GM10248 (cell line): ENCODE measurements around the gene HOXA6.

ENCODE experiments used
- CTCF ChIA-PET: fragments of 300-600 bp; sonication (Branson Sonifier 250); formaldehyde crosslinking; extraction: SDS; loops from one replicate; lab custom pipeline; 2021; ENCODE audit warnings: antibody characterized with exemption; lab: Yijun Ruan, JAX
- POLR2A ChIA-PET: fragments of 350-650 bp; sonication (Branson Sonifier 250); formaldehyde crosslinking; extraction: SDS; loops from one replicate; lab custom pipeline; 2020; ENCODE audit warnings: antibody characterized with exemption; lab: Yijun Ruan, JAX
- DNase-seq: peaks from one replicate; pipeline ENCODE4 v3.0.0; 2012; ENCODE audit errors: extremely low spot score
- TF ChIP-seq, protein P1 (sequence below): IDR thresholded peaks from 2 replicates; pipeline ENCODE4 v1.5.1; 2012; ENCODE audit warnings: mild to moderate bottlenecking, low read depth; ENCODE audit errors: extremely low read depth, missing control alignments, control extremely low read depth

Gene HOXA6

DNA sequence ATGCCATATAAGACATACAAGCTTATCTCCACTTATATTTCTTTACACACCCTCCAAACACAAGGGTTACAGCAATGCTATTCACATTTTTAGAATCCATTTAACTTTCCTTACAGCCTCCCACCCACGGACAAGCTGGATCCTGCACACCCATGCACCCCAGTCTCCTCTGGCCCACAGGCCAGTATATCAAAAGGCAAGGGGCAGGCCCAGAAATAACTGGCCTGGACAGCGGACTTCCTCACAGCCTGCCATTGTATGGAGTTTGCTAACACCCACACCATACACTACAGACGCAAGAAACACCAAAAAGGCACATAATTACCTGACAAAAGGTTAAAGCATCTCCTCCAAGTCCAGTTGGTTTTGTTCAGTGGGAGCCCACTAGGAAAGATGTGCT is 29.0 kb downstream of the HOXA6 start:
- CTCF ChIA-PET = interaction anchor here (1.3 kb wide), 1 partner anchor 9 kb away, joined by 3 read pairs; no protein-coding TSS in a partner anchor
- TF ChIP-seq, protein P1, sequence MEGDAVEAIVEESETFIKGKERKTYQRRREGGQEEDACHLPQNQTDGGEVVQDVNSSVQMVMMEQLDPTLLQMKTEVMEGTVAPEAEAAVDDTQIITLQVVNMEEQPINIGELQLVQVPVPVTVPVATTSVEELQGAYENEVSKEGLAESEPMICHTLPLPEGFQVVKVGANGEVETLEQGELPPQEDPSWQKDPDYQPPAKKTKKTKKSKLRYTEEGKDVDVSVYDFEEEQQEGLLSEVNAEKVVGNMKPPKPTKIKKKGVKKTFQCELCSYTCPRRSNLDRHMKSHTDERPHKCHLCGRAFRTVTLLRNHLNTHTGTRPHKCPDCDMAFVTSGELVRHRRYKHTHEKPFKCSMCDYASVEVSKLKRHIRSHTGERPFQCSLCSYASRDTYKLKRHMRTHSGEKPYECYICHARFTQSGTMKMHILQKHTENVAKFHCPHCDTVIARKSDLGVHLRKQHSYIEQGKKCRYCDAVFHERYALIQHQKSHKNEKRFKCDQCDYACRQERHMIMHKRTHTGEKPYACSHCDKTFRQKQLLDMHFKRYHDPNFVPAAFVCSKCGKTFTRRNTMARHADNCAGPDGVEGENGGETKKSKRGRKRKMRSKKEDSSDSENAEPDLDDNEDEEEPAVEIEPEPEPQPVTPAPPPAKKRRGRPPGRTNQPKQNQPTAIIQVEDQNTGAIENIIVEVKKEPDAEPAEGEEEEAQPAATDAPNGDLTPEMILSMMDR = no peak
- POLR2A ChIA-PET = no interaction called here
- DNase-seq = no peak

DNA sequence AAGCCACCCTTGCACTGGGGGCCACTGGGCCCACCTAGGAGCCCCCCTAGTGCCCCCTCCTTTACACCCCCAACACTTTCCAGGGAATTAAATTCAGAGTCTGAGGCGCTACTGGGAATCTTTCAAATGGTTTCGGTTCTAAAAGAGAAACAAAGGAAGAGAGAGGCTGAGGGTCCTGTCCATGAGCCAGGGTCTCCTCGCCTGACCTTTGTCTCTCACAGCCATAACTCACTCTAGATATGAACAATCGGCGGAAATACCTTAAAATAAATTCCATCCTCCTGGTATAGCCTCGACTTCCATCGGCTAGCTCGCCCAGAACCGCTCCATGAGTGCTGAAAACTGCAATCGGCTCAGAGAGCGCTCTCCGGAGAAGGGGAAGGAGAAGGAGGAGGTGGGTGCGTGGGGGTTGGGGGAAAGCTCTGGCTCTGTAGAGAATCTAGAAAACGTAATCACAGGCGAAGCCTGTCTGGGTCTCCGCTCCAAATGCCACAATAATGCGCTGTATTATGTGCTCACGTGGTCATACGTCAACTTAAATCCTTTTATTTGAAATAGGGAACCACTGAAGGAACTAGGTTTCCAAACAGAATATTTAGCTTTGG is 29.6 kb downstream of the HOXA6 start:
- ChIA-PET POLR2A (no interaction called here), CTCF (no interaction called here)
- no peak for DNase-seq
- TF ChIP-seq, protein P1 = no peak

DNA sequence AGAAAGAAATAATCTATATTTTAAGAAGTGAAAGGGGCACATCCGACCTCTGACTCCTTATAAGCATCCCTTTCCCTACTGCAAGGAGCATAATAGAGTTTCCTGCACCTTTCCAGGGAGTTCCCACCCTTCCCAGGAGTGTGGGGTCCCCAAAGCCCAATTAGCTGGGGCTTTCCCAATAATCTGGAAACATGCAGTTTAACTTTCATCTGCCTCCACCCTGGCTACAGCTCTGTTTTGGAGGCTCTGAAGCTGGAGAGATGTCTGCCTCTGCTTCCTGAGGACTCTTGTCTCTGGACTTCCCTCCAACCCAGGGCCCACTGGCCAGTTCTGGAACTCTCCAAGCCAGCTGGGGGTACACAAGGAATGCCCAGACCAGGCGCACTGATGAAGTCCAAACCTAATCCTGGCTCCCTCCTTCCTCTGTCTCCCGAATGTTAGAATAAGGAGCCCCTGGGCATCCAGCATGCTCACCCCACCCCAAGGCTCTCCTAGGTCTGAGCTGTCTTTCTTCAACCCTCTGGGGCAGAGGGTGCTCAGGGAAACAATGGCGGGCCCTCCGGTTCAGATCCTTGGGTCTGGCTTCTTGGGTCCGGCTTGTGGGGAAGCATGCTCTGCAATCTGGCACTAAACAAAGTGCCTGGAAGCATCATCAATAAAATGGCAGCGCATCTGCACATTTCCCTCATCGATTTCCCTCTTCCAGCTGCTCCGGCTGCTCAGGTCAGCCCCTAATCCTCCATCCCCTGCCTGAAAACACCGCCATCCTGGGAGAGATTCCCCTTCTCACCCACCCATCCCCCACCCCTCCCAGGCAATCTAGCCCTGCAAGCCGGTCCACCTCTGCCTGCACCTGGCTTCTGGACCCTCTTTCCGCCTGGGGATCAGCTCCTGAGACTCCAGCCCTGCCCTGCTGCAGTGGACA is 30.4 kb downstream of the HOXA6 start:
- CTCF ChIA-PET = no interaction called here
- no peak for DNase-seq
- TF ChIP-seq, protein P1 = no peak
- POLR2A ChIA-PET = no interaction called here

DNA sequence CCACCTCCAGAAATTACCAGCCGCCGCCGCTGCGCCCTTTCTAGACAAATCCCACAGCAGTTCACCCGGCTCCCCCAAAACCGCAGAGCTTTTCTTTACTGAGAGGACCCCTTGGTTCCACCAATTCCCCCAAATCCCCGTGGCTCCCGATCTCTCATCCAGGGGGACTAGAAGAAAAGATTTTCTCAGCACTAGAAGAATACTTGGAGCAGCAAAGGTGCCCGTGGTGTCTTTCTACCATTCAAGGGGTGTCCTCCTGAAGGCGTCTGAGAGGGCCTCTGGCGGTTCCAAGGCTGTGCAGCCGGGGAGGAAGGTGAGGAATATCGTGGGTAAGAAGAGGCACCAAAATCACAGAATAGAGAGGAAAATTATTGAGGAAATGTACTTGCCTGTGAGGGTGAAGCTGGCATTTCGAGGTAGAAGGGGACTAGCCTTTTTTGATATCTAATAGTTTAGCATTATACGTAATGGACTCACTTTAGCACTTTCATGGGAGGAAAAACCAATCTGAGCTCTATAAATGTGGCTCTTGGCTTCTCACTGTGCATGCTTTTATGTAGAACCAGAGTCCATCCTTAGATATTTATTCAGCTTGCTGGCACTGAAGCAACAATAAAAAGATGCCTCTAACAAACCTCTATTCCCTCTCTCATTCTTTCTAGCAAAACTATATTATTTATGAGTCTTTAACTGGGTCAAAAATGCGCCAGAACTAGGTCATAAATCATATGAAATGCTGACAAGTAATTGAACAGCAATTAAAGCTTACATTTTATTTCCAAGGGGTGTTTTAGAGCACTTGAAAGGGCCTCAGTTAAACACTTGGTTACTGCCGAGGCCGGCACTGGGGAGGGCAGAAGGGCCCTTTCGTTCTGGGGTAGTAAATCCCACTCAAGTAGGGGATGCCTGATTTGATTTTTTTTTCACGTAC is 31.3 kb downstream of the HOXA6 start:
- ChIA-PET POLR2A (no interaction called here), CTCF (no interaction called here)
- TF ChIP-seq, protein P1 = no peak
- no peak for DNase-seq

DNA sequence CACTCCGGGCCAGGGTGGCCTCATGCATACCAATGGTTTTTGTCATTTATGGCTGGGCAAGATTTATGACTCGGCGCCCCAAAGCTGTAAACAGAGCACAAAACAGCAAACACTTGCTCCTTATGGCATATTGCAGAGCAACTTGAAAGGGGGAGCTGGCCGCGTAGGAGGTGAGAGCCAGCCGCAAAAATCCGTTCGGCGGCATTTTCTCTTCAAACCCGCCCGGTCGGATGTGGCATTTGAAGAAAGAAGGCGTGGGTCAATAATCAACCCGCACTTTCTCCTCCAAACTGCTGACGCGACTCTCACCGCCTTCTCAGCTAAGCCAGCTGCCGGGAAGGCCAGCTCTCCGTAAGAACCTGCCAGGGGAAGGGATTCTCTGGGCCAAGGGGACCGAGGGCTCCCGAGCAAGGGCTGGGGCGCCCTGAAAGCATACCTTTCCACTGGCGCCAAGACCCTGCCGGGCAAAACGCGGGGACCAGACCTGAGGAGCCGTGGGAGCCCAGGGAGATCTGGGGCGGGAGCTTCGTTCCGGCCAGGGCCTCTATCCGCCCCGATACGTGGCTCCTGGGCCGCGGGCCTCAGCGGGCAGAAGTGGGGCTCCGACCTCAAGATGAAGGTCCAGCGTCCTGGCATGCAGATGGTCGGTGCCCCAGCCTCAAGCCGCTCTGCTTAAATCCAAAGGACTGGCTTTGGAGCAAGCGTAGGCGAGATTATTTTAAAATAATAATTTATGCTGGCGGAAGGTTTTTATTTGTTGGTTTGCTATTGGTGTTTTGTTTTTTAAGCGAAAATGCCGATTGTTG is 32.1 kb downstream of the HOXA6 start:
- POLR2A ChIA-PET = no interaction called here
- no peak for DNase-seq
- CTCF ChIA-PET = no interaction called here
- TF ChIP-seq, protein P1 = no peak
